Stomach (tissue), 9 donors: ENCODE results near the gene DLG2. TPM values are rescaled to one million over a fixed set of nuclear protein-coding genes. Genes with fewer than 3 reads are reported as not detected.
A peak's percentile ranks its signal among the peaks of the same experiment; 100 is the strongest.

Experiments
- DNase-seq, 2 donors: peaks; one replicate each; pipeline versions ENCODE4 v3.0.0 to v3.0.0-alpha.2; 2013 to 2019
- H3K27ac ChIP-seq, 5 donors: fragments of 200-600 bp in 4 of 5; sonication (generic) in 4 of 5; one replicate each; pipeline ENCODE4 v1.5.1; 2013 to 2019; ENCODE audit warnings: mild to moderate bottlenecking in 1 of 5, moderate library complexity in 1 of 5
- H3K27me3 ChIP-seq, 3 donors: fragments of 200-600 bp; sonication (generic); one replicate each; pipeline ENCODE4 v1.5.1; 2017 to 2019; ENCODE audit warnings: mixed run types in 1 of 3
- H3K36me3 ChIP-seq, 4 donors: fragments of 200-600 bp; sonication (generic); 1 replicate in 3 of 4; 2 replicates in 1 of 4; pipeline ENCODE4 v1.5.1; 2016 to 2019
- H3K4me1 ChIP-seq, 4 donors: fragments of 200-600 bp; sonication (generic); one replicate each; pipeline ENCODE4 v1.5.1; 2016 to 2019
- H3K4me3 ChIP-seq, 4 donors: fragments of 200-600 bp; sonication (generic) in 3 of 4; one replicate each; pipeline ENCODE4 v1.5.1; 2016 to 2019; ENCODE audit warnings: mild to moderate bottlenecking in 1 of 4
- H3K9me3 ChIP-seq, 4 donors: fragments of 200-600 bp; sonication (generic); one replicate each; pipeline ENCODE4 v1.5.1; 2016 to 2019
- EP300 ChIP-seq: sonication (generic); formaldehyde crosslinking; IDR thresholded peaks from one replicate; pipeline ENCODE4 v1.6.1; 2017; ENCODE audit warnings: antibody characterized with exemption
- POLR2A ChIP-seq, 4 donors: fragments of 450-650 bp; IDR thresholded peaks; one replicate each; pipeline ENCODE4 v1.6.1; 2016; ENCODE audit warnings: antibody characterized with exemption in 4 of 4, control low read depth in 2 of 4, mild to moderate bottlenecking in 1 of 4, moderate library complexity in 1 of 4
- POLR2AphosphoS5 ChIP-seq, 3 donors: sonication (generic); formaldehyde crosslinking; IDR thresholded peaks; one replicate each; pipeline ENCODE4 v1.6.1; 2016; ENCODE audit warnings: antibody characterized with exemption in 3 of 3
- WGBS, 5 donors: extraction: QIAGEN DNeasy Blood & Tissue Kit in 3 of 5; methylation state at CpG; one replicate each; pipeline versions ENCODE4 v1.1.5 to v1.1.7; 2013 to 2018; 5-methylcytosine and 5-hydroxymethylcytosine counted together
- intact Hi-C: fragments of 100-400 bp; cut with DNase I; formaldehyde crosslinking; loops from one replicate; pipeline ENCODE4 v1.15.1; 2023; ENCODE audit warnings: low total_unique reads
- polyA plus RNA-seq, 3 donors: library from polyadenylated mRNA; stranded (reverse); fragments of 200-250 nt; gene quantifications; one replicate each; pipeline ENCODE4 v1.2.3, GENCODE V29; 2013
- total RNA-seq, 5 donors: library from RNA; depleted of rRNA; stranded (reverse); fragments of >200 nt; gene quantifications; one replicate each; pipeline versions ENCODE4 v1.1.0 to v1.2.3, GENCODE V29; 2014 to 2016
- TF ChIP-seq, protein P1 (sequence below), 7 experiments: fragments of 450-650 bp in 4 of 7; fragments of 200-600 bp in 3 of 7; sonication (generic) in 3 of 7; IDR thresholded peaks; one replicate each; pipeline ENCODE4 v1.5.1; 2016 to 2019; ENCODE audit warnings: antibody characterized with exemption in 7 of 7, control low read depth in 2 of 7, mild to moderate bottlenecking in 1 of 7
- donor health status: healthy with polysubstance abuse.
- donor health status: Bipolar disorder and iron deficiency.
- donor health status: healthy.

The DLG2 gene
- total and polyA plus RNA-seq, 8 donors: 1.3 to 19.1 (median 3.5) TPM

DNA sequence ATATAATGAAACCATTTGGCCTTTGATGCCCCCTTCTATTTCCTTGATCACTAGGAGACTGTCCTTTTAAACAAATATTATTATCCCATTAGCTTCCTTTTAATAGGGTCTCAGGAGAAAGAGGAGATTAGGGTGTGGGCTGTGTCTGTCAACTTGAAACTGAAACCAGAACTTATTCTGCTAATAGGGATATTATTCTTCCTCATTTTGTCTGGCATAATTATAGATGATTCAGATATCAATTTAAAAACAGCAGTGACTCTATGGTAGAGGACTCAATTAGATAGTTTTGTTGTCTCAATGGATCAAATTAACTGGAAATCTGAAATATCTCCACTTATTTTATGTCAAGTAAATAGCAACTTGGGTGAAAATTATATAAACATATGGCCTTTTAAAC is 1756.1 kb downstream of the DLG2 start:
- intact Hi-C loops: no loop called here
- no peaks in the 10 kb centered on the region for H3K4me1 ChIP-seq
- H3K4me3 ChIP-seq: no peak overlapping the region
- H3K36me3 ChIP-seq: no peaks in the 10 kb centered on the region
- no peak for DNase-seq
- H3K27me3 ChIP-seq: no peaks in the 10 kb centered on the region
- no peaks in the 10 kb centered on the region for H3K9me3 ChIP-seq
- no peak for TF ChIP-seq POLR2AphosphoS5 (IDR thresholded peaks at IDR 0.05)
- no peak for TF ChIP-seq EP300
- TF ChIP-seq POLR2A (IDR thresholded peaks at IDR 0.05): no peak
- TF ChIP-seq, protein P1, sequence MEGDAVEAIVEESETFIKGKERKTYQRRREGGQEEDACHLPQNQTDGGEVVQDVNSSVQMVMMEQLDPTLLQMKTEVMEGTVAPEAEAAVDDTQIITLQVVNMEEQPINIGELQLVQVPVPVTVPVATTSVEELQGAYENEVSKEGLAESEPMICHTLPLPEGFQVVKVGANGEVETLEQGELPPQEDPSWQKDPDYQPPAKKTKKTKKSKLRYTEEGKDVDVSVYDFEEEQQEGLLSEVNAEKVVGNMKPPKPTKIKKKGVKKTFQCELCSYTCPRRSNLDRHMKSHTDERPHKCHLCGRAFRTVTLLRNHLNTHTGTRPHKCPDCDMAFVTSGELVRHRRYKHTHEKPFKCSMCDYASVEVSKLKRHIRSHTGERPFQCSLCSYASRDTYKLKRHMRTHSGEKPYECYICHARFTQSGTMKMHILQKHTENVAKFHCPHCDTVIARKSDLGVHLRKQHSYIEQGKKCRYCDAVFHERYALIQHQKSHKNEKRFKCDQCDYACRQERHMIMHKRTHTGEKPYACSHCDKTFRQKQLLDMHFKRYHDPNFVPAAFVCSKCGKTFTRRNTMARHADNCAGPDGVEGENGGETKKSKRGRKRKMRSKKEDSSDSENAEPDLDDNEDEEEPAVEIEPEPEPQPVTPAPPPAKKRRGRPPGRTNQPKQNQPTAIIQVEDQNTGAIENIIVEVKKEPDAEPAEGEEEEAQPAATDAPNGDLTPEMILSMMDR (IDR thresholded peaks at IDR 0.05): no peak
- H3K27ac ChIP-seq: no peak overlapping the region

DNA sequence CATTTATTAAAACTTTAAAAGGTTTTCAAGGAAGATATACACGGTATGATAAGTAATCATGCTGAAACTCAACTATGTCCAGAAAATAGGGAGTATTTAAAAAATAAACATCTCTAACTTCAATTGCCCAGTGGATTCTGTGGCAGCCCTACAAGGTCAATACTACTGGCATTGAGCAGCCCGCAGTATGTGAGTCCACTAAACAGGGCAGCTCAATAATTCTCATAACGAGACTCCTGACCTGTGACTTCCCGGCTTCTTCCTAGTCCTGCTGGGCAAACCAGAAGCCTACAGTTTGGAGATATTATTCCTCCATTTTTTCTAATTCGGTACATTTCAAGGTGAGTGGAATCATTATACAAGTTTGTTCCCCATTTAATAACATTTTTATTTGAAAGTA is 1760.5 kb downstream of the DLG2 start:
- 86 to 90% (median 89%) methylated on average over 5 of the region's 5 CpGs for WGBS, 5 donors
- H3K4me3 ChIP-seq: no peak overlapping the region
- no peak for DNase-seq
- peaks cover 0 to 10% (median 0%) of the 10 kb centered on the region in 4 donors for H3K4me1 ChIP-seq
- no peaks in the 10 kb centered on the region for H3K36me3 ChIP-seq
- intact Hi-C loops: no loop called here
- TF ChIP-seq POLR2A (IDR thresholded peaks at IDR 0.05): no peak
- TF ChIP-seq, protein P1 (IDR thresholded peaks at IDR 0.05): no peak
- TF ChIP-seq POLR2AphosphoS5 (IDR thresholded peaks at IDR 0.05): no peak
- no peak for TF ChIP-seq EP300
- H3K27ac ChIP-seq: no peak overlapping the region
- no peaks in the 10 kb centered on the region for H3K9me3 ChIP-seq
- no peaks in the 10 kb centered on the region for H3K27me3 ChIP-seq

DNA sequence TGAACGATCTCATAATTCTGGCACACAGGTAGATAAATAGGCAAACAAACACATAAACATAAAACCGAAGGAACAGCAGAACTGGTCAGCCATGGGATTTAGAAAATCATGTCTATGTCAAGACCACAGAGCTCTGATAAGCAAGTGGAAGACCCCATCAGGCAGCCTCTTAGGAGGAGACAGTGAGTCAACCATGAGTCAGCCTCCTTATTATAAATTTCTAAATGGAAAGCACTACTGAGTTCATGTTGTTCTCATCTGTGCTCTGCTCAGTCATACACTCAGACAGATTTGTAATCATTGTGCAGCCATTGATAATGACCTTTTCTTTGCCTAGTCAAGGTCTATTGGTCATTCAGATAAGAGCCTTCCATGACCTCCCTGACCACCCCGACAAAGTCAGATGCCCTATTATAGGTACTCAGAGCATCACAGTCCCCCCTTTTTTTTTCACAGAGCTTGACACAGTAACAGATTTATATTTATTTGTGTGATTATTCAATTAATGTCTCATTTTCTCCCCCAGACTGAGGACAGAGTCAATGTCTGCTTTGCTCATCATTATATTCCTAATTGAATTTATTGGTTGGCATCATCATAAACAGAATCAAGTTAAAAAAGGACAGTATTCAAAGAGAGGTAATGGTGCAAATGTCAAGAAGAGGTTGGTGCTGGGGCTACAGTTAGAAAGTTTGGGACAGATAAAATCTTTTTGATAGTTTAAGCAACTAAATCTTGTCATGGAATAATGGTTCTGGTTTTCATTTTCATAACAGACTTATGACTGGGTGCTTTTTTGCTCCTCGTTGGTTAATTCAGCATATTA is 1761.3 kb downstream of the DLG2 start:
- Histone ChIP-seq H3K4me3 (no peak overlapping the region), H3K27ac (peak overlapping the region in 1 of 5 donors; percentile 39), H3K9me3 (no peaks in the 10 kb centered on the region), H3K36me3 (no peaks in the 10 kb centered on the region), H3K4me1 (peaks cover 0 to 10% (median 0%) of the 10 kb centered on the region in 4 donors), H3K27me3 (no peaks in the 10 kb centered on the region)
- intact Hi-C loops: no loop called here
- 54 to 77% (median 73%) methylated on average over 4 of the region's 4 CpGs for WGBS, 5 donors
- DNase-seq: peak in 1 of 2 donors; percentile 6
- TF ChIP-seq POLR2A (IDR thresholded peaks at IDR 0.05): no peak
- peak in 1 of 3 donors; percentile 19 for TF ChIP-seq POLR2AphosphoS5 (IDR thresholded peaks at IDR 0.05)

- H3K9me3 ChIP-seq: peaks cover 0 to 9% (median 2%) of the 10 kb centered on the region in 4 donors
- TF ChIP-seq, protein P1 (IDR thresholded peaks at IDR 0.05): no peak
- TF ChIP-seq POLR2AphosphoS5 (IDR thresholded peaks at IDR 0.05): no peak
- 38 to 55% (median 50%) methylated on average over 4 of the region's 4 CpGs for whole genome bisulfite sequencing, 5 donors
- peak in 1 of 2 donors; percentile 57 for DNase-seq
- no peaks in the 10 kb centered on the region for H3K27me3 ChIP-seq
- peaks cover 0 to 10% (median 0%) of the 10 kb centered on the region in 4 donors for H3K4me1 ChIP-seq
- no peaks in the 10 kb centered on the region for H3K36me3 ChIP-seq
- H3K4me3 ChIP-seq: no peak overlapping the region
- intact Hi-C loops: no loop called here
- no peak overlapping the region for H3K27ac ChIP-seq
Observed at GRCh38 chr11:83864412-83865057, 1762.6 kb downstream of the DLG2 start.
